LNCaP clone FGC (cell line): ENCODE results near the gene SRXN1.
A peak's percentile ranks its signal among the peaks of the same experiment; 100 is the strongest.

Source experiments
- DNase-seq: peaks from one replicate; pipeline ENCODE4 v3.0.0-alpha.2; 2011; ENCODE audit warnings: low read depth
- H3K4me3 ChIP-seq: 2 replicates; pipeline ENCODE4 v1.5.1; 2011; ENCODE audit warnings: mild to moderate bottlenecking, low read depth, low read length, control low read depth
- TF ChIP-seq, protein P1 (sequence below): IDR thresholded peaks from 2 replicates; pipeline ENCODE4 v1.5.1; 2012; ENCODE audit warnings: mild to moderate bottlenecking; ENCODE audit not compliant: control insufficient read depth, insufficient read depth; ENCODE audit errors: extremely low read depth

The SRXN1 gene

DNA sequence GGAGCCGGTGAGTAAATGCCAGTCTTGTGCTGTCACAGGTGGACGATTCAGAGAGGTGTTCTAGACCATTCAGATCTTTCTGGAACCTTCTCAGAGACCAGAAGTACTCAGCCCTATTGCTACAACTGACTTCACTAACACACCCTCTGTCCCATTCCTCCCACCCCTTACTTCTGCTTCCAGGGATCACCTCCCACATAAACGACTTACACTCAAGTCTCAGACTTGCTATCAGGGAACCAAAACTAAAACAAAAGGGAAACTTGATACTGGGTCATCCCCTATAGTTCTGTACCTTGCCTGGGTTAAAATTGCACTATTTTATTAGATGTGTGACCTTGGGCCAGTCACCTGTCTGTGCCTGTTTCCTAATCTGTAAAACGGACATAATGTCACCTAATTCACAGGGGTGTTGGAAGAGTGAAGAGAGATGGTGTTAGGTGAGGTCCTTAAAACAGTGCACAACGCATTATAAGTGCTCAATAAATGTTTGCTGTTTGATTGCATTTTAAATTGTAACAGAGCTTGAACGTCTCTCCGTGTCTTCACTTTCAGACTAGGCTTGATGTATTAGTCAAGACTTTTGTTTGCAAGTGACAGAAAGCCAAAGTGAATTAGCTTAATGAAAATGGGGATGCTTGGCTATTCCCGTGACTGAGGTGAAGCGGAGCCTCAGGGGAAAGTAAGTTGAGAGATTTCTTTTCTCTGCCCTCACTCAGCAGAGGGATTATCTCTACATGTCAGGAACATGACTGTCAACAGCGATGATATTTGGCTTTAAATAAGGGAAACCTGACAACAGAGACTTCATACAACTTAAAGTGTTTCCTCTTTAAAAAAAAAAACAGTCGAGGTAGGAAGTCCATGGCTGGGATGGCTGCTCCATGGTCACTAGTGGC, 3.0 kb upstream of the SRXN1 start:
- no peak overlapping the region for H3K4me3 ChIP-seq
- DNase-seq = no peak
- TF ChIP-seq, protein P1, sequence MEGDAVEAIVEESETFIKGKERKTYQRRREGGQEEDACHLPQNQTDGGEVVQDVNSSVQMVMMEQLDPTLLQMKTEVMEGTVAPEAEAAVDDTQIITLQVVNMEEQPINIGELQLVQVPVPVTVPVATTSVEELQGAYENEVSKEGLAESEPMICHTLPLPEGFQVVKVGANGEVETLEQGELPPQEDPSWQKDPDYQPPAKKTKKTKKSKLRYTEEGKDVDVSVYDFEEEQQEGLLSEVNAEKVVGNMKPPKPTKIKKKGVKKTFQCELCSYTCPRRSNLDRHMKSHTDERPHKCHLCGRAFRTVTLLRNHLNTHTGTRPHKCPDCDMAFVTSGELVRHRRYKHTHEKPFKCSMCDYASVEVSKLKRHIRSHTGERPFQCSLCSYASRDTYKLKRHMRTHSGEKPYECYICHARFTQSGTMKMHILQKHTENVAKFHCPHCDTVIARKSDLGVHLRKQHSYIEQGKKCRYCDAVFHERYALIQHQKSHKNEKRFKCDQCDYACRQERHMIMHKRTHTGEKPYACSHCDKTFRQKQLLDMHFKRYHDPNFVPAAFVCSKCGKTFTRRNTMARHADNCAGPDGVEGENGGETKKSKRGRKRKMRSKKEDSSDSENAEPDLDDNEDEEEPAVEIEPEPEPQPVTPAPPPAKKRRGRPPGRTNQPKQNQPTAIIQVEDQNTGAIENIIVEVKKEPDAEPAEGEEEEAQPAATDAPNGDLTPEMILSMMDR = no peak

DNA sequence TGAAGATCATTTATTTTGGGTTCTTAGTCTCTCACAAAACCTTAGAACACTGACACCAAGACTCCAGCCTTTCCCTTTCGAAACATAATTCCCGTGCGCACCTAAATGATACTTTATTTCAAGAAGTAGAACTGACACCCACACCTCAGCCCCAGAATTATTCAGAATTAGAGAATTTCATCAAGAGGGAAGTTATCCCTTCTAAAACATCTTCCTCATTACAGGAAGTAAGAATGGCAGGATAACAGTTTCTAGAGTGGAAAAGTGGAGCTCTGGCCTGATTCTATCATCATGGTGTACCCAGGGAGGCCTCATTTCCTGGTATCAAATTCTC, 1.4 kb upstream of the SRXN1 start:
- no peak for DNase-seq
- no peak overlapping the region for H3K4me3 ChIP-seq
- TF ChIP-seq, protein P1 = no peak

DNA sequence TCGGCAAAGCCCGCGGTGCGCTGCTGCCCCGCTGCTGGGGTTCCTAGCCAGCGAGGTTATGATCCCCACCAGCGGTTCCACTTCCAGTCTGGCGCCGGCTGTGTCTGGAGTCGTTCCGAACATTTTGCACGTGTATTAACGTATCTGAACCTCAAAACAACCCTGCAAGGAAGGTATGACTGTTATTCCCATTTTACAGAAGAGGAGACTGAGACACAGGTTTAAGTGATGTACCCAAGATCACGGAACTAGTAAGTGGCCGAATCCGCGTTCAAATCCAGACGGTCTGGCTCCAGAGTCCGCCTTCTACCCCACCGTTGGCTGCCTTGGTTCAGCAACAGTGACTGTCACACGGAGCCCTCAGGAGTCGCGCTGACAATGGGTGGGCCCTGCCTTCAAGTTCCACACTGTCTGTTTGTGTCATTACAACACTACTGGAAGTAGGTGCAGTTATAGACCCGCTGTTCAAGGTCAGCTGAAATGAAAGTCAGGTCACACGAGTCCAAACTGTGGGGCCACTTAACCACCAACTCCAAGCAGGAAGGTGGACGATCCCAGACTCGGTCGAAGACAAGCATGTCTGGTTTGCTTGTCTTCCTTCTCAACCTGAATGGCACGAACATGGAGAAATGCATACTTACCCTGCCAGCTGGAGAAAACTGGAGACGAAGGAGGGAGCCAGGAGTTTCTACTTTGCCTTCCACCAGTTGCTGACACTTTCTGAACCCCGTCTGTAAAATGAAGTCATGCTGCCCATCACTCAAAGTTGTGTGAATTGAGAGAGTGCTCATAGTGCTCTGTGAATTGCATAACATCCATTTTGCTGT, 803 bp upstream of the SRXN1 start:
- DNase-seq = no peak
- TF ChIP-seq, protein P1 = no peak
- H3K4me3 ChIP-seq = peak overlapping the region; percentile 90

DNA sequence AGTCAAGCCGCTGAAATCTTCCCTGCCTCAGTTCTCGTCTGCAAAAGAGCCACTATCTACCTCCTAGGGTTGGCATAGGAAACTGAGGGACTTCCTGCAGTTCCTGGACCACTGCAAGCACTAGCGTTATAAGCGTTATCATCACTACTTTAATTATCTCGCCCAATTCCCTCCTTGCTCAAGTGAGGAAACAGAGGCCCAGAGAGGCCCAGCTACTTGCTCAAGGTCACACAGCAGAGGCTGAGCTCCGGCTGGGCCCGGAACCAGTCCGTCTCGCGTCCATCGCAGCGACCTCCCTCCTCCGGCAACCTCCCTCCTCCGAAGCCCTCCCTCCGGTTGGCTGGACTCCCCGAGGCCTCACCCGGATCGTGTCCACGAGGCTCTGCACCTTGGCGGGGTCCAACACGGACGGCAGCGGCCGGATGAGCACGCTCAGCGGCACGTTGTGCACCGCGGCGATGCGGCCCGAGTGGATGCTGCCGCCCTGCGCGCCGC, 338 bp downstream of the SRXN1 start:
- TF ChIP-seq, protein P1 = no peak
- no peak for DNase-seq

DNA sequence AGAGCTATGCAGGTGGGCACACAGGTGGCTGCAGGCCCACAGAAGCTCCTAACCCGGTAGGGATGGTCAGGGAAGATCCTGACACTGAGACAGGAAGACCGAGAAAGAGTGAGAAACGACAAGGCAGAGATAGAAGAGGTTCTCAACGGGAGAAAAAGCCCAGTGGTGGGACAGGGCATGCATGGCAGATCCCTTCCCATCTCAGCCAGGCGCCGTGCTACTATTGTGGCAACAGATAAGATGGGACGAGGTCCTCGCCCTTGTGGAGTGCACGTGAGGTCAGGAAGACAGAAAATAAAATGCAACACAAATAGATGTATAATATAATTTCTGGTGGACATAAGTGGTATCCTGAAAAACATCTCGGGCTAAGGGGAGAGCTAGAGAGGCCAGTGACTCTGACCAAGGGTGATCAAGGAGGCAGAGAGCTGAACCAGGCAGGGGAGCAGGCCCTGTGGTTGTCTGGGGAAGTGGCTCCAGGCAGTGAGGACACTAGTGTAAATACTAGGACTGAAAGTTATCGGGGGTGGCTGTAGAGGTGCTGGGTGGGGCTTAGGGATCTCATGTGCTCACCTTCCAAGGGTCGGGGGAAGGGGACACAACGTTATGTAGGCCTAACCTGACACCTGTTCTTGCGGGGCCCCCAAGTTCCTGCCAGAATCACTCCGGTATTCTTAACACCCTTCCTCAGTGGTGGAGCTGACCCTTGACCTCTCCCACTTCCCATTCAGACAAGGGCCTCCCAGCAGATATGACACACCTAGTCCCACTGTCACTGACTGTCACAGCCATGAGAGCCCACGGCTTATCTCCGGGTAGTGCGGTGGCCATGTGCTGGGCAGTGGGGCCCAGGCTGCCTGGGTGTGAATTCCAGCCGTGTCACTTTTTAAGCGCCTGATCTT, 1.0 kb downstream of the SRXN1 start:
- no peak for DNase-seq
- peak overlapping the region; percentile 90 for H3K4me3 ChIP-seq
- TF ChIP-seq, protein P1 = no peak

More for the DNA sequence above, 338 bp downstream of the SRXN1 start:
- H3K4me3 ChIP-seq = peak overlapping the region; percentile 90

DNA sequence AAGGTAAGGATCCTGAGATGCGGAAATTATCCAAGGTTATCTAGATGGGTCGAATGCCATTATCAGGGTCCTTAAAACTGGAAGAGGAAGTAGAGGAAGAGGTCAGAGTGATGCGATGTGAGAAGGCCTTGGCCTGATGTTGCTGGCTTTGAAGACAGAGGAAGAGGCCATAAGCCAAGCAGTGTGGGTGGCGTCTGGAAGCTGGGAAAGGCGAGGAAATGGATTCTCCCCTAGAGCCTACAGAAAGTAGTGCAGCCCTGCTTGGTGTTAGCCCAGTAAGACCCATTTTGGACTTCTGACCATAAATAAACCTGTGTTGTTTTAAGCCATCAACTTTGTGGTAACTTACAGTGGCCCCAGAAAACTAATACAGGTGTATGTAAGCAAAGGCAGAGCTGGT, 2.0 kb downstream of the SRXN1 start:
- DNase-seq = no peak
- TF ChIP-seq, protein P1 = no peak
- H3K4me3 ChIP-seq = no peak overlapping the region
